Kidney (tissue), 14 donors: ENCODE results near the gene NOL4L. TPM values are rescaled to one million over a fixed set of nuclear protein-coding genes. Genes with fewer than 3 reads are reported as not detected.
"Not testable (repeated sequence)": the region's sequence is repeated elsewhere in the genome, so short reads cannot be mapped to it uniquely, and the experiment has no call there.

Source experiments
- DNase-seq, 5 donors: peaks; one replicate each; pipeline ENCODE4 v3.0.0-alpha.2; 2013 to 2020
- FAIRE-seq: peaks from 2 replicates; lab custom pipeline; 2012; peaks lifted over from hg19 to GRCh38; lab: Jason Lieb, UNC
- H3K27ac ChIP-seq, 2 donors: one replicate each; pipeline ENCODE4 v1.7.0; 2013; ENCODE audit warnings: low read depth in 2 of 2, low read length in 2 of 2, inconsistent platforms in 1 of 2
- H3K27me3 ChIP-seq: one replicate; pipeline ENCODE4 v1.7.1; 2013; ENCODE audit warnings: low read length, inconsistent platforms; ENCODE audit not compliant: control insufficient read depth, insufficient read depth
- H3K36me3 ChIP-seq, 3 donors: one replicate each; pipeline versions ENCODE4 v1.7.0 to v1.7.1; 2013; ENCODE audit warnings: low read length in 3 of 3, control low read depth in 1 of 3, inconsistent platforms in 1 of 3; ENCODE audit not compliant: insufficient read depth in 3 of 3, control insufficient read depth in 2 of 3
- H3K4me1 ChIP-seq, 3 donors: one replicate each; pipeline versions ENCODE4 v1.7.0 to v1.7.1; 2013; ENCODE audit warnings: low read length in 3 of 3, inconsistent platforms in 1 of 3, low read depth in 1 of 3; ENCODE audit not compliant: control insufficient read depth in 2 of 3, insufficient read depth in 2 of 3
- H3K4me3 ChIP-seq, 3 donors: one replicate each; pipeline versions ENCODE4 v1.7.0 to v1.8.1; 2013; ENCODE audit warnings: low read length in 3 of 3, control low read depth in 1 of 3, inconsistent platforms in 1 of 3
- H3K9ac ChIP-seq, 3 donors: one replicate each; pipeline versions ENCODE4 v1.7.0 to v1.7.1; 2013; ENCODE audit warnings: low read length in 3 of 3, control low read depth in 1 of 3, inconsistent platforms in 1 of 3
- H3K9me3 ChIP-seq, 3 donors: one replicate each; pipeline versions ENCODE4 v1.7.0 to v1.7.1; 2013; ENCODE audit warnings: low read length in 3 of 3, control low read depth in 1 of 3, inconsistent platforms in 1 of 3; ENCODE audit not compliant: control insufficient read depth in 2 of 3, insufficient read depth in 1 of 3
- intact Hi-C: fragments of 100-400 bp; cut with DNase I; formaldehyde crosslinking; loops from one replicate; pipeline ENCODE4 v1.11.1; 2022
- polyA plus RNA-seq: library from polyadenylated mRNA; stranded (reverse); fragments of 350-450 nt; fragmentation: Illumina TruSeq; extraction: RNeasy Lipid Tissue Mini Kit (QIAGEN cat#74804); gene quantifications from one replicate; pipeline ENCODE4 v1.2.3, GENCODE V29; 2014; ENCODE audit warnings: low read depth, low replicate concordance; ENCODE audit not compliant: insufficient read depth
- total RNA-seq: library from RNA; stranded (reverse); fragmentation: NEBNext Ultra II Directional; extraction: Animal tissue kit (Norgen Biotek cat#: 25700); gene quantifications from one replicate; pipeline ENCODE4 v1.2.1, GENCODE V29; 2021
- TF ChIP-seq, protein P1 (sequence below): IDR thresholded peaks from 3 replicates; pipeline ENCODE4 v1.5.1; 2012; ENCODE audit warnings: mild to moderate bottlenecking, moderate library complexity, borderline replicate concordance; ENCODE audit not compliant: insufficient read depth; ENCODE audit errors: extremely low read depth
- donor health status: control.
- donor health status: control.
- donor health status: control.
- donor health status: control.
- donor health status: control.
- donor health status: DM: yes; HTN: yes; CAD: no.
- donor health status: Normal renal cell carcinoma (clear cell type).

NOL4L gene
- total and polyA plus RNA-seq, 2 donors from 2014 or later = 14.1 to 19.4 TPM

DNA sequence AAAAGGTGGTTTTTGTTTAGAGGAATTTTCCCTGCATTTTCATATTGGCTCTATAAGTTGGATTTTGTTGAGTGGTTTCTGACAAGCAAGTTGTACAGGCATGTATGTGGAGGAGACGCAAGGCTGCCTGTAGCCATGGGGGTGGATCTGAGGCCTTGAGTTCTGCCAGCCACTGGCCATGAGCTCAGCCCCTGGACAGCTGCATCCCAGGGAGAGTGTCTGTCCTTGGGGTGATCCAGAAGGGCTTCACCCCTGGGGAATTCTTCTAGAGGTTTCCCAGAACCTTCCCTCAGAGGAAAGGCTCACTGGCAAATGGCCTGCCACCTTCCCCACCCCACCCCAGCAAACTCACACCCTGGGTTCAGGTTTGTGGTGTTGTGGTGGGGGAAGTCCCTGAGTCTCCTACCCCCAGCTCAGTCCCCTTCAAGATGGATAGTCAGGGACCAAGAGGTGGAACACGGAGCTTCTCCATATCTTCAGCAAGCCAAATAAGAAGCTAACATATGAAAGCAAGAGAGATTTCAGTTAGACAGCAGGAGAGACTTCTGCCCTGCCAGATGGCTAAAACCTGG is 11.6 kb upstream of the NOL4L start:
- H3K4me1 ChIP-seq = no peaks in the 10 kb centered on the region
- no peak overlapping the region for H3K27ac ChIP-seq
- DNase-seq (no peak), FAIRE-seq (no peak)
- intact Hi-C loops = no loop called here
- no peaks in the 10 kb centered on the region for H3K36me3 ChIP-seq
- H3K4me3 ChIP-seq = no peak overlapping the region
- no peaks in the 10 kb centered on the region for H3K9me3 ChIP-seq
- TF ChIP-seq, protein P1, sequence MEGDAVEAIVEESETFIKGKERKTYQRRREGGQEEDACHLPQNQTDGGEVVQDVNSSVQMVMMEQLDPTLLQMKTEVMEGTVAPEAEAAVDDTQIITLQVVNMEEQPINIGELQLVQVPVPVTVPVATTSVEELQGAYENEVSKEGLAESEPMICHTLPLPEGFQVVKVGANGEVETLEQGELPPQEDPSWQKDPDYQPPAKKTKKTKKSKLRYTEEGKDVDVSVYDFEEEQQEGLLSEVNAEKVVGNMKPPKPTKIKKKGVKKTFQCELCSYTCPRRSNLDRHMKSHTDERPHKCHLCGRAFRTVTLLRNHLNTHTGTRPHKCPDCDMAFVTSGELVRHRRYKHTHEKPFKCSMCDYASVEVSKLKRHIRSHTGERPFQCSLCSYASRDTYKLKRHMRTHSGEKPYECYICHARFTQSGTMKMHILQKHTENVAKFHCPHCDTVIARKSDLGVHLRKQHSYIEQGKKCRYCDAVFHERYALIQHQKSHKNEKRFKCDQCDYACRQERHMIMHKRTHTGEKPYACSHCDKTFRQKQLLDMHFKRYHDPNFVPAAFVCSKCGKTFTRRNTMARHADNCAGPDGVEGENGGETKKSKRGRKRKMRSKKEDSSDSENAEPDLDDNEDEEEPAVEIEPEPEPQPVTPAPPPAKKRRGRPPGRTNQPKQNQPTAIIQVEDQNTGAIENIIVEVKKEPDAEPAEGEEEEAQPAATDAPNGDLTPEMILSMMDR = no peak
- no peaks in the 10 kb centered on the region for H3K27me3 ChIP-seq
- H3K9ac ChIP-seq = no peak overlapping the region

DNA sequence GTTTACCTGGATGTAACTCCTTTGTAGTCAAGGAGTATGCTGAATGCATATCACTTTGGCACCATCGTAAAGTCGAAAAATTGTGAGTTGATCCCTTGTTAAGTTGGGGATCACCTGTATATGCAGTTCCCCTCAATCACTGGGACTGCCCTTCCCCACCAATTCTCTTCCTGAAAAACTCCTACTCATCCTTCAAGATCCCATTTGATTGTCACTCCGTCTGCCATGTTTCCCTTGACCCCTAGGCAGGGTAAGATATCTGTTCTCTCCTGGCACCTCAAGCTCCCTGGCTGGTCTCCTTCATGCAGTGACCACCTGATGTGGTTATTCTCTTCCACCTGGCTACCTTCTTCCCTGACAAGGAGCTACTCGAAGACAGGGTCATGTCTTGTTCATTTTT is 10.0 kb upstream of the NOL4L start:
- Histone ChIP-seq H3K4me3 (no peak overlapping the region), H3K27ac (no peak overlapping the region), H3K36me3 (no peaks in the 10 kb centered on the region), H3K9me3 (no peaks in the 10 kb centered on the region), H3K9ac (no peak overlapping the region), H3K4me1 (no peaks in the 10 kb centered on the region), H3K27me3 (no peaks in the 10 kb centered on the region)
- intact Hi-C loops = no loop called here
- DNase-seq = no peak
- FAIRE-seq = no peak
- TF ChIP-seq, protein P1 = no peak

DNA sequence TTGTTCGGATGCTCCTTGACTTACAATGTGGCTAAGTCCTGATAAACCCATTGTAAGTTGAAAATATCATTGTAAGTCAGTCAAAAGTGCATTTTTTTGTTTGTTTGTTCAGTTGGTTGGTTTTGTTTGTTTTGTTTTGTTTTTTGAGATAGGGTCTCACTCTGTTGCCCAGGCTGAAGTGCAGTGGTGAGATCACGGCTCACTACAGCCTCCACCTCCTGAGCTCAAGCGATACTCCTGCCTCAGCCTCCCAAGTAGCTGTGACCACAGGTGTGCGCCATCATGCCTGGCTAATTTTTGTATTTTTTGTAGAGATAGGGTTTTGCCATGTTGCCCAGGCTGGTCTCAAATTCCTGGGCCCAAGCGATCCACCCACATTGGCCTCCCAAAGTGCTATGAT is 9.5 kb upstream of the NOL4L start:
- H3K27me3 ChIP-seq, intact Hi-C loops, FAIRE-seq, H3K27ac ChIP-seq, H3K9me3 ChIP-seq, H3K4me3 ChIP-seq, H3K36me3 ChIP-seq, H3K9ac ChIP-seq, DNase-seq, H3K4me1 ChIP-seq: not testable (repeated sequence)

DNA sequence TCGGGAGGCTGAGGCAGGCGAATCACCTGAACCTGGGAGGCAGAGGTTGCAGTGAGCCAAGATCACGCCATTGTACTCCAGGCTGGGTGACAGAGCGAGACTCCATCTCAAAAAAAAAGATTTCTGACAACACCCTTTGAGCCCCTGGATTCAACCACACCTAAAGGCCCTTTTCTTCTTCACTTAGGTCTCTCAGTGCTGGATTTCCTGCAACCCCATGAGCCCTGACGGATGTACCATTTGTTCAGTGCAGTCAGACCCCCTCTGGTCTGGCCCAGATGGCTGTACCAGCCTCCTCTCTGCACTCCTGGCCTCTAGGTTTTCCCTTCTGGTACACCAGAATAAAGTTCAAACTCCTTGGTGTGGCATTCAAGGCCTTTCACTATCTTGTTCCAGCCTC is 9.1 kb upstream of the NOL4L start:
- H3K27me3 ChIP-seq = no peaks in the 10 kb centered on the region
- H3K9ac ChIP-seq = no peak overlapping the region
- intact Hi-C loops = no loop called here
- TF ChIP-seq, protein P1 = no peak
- FAIRE-seq (no peak), DNase-seq (no peak)
- H3K36me3 ChIP-seq = no peaks in the 10 kb centered on the region
- no peak overlapping the region for H3K4me3 ChIP-seq
- no peaks in the 10 kb centered on the region for H3K4me1 ChIP-seq
- H3K27ac ChIP-seq = no peak overlapping the region
- H3K9me3 ChIP-seq = no peaks in the 10 kb centered on the region

DNA sequence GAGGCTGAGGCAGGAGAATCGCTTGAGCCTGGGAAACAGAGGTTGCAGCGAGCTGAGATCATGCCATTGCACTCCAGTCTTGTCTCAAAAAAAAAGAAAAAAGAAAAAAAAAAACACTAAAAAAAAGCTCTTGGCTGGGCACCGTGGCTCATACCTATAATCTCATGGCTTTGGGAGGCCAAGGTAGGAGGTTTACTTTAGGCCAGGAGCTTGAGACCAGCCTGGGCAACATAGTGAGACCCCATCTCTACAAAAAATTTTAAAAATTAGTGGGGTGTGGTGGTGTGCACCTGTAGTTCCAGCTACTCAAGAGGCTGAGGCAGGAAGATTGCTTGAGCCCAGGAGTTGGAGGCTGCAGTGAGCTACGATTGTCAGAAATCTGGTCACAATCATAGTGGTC is 7.5 kb upstream of the NOL4L start:
- H3K9me3 ChIP-seq, H3K36me3 ChIP-seq, FAIRE-seq, intact Hi-C loops, H3K4me1 ChIP-seq, H3K9ac ChIP-seq, DNase-seq, H3K27me3 ChIP-seq, H3K4me3 ChIP-seq, H3K27ac ChIP-seq: not testable (repeated sequence)
